NCI-H510A (cell line): Measurements from ENCODE around the gene FEM1A.
"Not testable (repeated sequence)": the region's sequence is repeated elsewhere in the genome, so short reads cannot be mapped to it uniquely, and the experiment has no call there.

Source experiments
- DNase-seq: peaks from one replicate; lab custom pipeline; 2025; lab: John Stamatoyannopoulos, UW

FEM1A gene

GRCh38 chr19:4814625-4815425 lies 23.3 kb downstream of the FEM1A start:
- DNase-seq, result no peak

- peak; percentile 96 for DNase-seq
Observed at GRCh38 chr19:4815426-4816201, 24.1 kb downstream of the FEM1A start.

GRCh38 chr19:4816202-4816949 lies 24.8 kb downstream of the FEM1A start:
- DNase-seq, result no peak

DNA sequence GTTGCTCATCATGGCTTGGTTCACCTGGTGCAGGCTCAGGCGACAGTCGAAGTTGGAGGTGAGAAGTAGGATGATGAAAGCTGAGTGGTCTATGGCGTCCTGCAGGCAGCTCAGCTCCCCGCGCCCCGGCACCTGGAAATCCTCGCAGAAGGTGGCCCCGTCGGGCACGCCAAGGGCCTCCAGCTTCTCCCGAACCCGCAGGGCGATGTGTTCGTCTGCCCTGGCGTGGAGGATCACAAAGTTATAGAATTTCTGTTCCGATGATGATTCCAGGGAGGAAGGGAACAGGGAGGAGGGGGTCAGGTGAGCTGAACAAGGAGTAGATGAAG lies 25.4 kb downstream of the FEM1A start:
- DNase-seq, result no peak

GRCh38 chr19:4817467-4818277 lies 26.1 kb downstream of the FEM1A start:
- no peak for DNase-seq

DNA sequence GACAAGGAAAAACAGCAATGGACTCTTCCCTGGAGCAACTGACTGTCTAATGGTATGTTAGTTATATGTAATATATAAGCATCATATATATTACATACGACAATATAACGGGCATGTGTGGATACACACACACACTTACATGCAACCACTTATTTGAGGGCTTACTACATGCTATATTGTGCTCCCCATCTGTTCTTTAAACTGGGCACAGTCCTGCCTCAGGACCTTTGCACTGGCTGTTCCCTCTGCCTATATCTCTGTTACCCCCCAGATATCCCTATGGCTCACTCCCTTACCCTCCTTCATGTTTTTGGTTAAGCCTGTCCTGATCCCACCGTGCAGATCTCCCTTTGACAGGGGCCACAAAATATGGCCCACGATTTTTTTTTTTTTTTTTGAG lies 29.7 kb downstream of the FEM1A start:
- no peak for DNase-seq

DNA sequence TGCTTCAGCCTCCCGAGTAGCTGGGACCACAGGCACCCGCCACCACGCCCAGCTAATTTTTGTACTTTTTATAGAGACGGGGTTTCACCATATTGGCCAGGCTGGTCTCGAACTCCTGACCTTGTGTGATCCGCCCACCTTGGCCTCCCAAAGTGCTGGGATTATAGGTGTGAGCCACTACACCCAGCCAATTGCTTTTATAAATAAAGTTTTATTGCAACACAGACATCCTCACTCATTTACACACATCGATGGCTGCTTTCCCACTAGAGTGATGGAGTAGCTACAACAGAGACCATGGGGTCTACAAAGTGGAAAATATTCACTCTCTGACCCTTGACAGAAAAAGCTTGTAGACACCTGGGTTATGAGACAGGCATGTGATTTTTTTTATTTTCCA lies 30.8 kb downstream of the FEM1A start:
- not testable (repeated sequence) for DNase-seq

- no peak for DNase-seq
Observed at GRCh38 chr19:4823577-4823976, 32.0 kb downstream of the FEM1A start.

DNA sequence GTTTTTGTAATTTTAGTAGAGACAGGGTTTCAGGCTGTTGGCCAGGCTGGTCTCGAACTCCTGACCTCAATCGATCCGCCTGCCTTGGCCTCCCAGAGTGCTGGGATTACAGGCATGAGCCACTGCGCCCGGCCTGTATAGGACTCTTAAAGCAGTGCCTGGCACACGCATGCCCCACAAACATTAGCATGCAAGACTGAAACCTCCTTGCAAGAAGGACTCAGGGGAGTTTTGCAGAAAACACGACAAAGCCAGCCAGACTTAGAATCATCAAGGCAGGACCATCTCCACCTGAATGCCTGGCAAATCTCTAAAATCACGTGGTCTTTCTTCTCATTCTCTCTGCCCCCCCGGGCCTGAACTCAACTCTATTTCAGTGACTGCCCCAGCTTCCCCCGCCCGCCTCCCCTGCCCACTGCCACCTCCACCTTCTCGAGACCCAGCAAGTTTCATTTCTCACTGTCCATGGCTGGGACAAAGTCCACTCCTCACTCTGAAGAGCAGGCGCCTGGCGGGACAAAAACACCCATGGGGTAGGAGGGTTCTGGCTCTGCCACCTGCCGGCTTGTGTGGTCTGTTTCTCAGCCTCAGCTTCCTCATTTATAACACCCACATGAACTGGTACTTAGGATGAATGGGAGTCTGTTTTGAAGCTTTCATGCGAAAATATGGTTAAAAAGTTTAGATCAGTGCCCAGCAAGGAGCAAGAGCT lies 37.6 kb downstream of the FEM1A start:
- DNase-seq, result no peak

DNA sequence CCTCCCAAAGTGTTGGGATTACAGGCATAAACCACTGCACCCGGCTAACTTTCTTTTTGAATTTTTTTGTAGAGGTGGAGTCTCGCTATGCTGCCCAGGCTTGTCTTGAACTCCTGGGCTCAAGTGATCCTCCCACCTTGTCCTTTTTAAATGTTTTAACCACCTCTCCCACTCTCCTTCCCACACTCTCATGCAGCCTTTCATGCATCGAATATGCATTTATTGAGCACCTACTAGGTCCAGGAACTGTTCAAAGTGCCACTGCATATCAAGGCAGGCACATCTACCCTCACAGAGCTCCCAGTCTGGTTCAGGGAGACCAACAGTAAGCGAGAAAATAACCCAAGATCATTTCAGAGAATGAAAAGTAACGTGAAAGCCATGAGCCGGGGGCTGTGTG lies 38.8 kb downstream of the FEM1A start:
- DNase-seq, result no peak

- DNase-seq, result no peak
Observed at GRCh38 chr19:4830768-4831265, 39.3 kb downstream of the FEM1A start.

DNA sequence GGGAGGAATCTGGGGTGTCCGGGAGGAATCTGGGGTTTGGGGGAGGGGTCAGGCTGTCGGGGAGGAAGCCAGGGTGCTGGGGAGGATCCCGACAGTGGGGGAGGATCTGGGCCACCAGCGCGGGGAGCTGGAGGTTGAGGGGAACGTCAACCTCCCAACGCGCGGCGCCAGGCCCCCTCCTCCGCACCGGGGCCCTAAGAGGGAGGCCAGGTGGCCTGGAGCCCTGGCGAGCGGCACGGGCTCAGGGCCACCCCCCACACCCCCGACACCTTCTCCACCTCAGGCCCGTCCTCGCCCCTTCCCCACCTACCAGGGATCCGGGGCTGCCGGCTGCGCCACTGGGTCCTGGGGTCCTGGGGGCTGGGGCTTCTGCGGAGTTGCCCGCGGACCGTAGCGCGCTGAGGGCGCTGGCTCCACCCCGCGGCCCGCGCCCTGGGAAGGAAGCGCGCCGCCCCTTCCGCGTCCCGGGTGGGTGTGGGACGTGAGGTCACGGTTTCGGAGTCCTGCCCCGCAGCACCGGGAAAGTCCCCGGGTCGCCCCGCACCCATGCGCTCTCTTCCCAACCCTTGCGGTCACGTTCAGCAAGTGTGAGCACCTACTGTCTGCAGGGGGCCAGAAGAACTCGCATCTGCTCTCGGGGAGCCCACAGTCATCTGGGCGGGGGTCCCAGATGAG lies 39.9 kb downstream of the FEM1A start, which contains the start of gene TICAM1:
Gene TICAM1 (minus strand): TSS at position 409 of the 675 bp plus-strand sequence. CDS start 13,335 bp downstream, outside the sequence.
- DNase-seq, result no peak

GRCh38 chr19:4831979-4832340 lies 40.4 kb downstream of the FEM1A start:
- not testable (repeated sequence) for DNase-seq

DNA sequence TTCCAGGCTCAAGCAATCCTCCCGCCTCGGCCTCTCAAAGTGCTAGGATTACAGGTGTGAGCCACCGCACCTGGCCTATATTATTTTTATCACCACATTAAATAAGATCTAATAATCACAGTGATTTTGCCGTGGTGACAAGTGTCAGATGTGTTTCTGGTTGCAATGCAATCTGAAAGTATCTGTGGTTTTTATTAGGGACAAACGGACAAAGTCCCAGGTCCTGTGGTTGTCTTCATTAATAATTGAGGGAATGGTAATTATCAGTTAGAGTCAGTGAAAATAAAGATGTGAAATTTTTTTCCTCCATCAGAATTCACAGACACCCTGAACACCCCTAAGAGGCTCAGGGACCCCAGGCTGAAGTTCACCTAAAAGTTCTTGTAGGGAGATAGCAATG lies 41.2 kb downstream of the FEM1A start:
- DNase-seq, result no peak

DNA sequence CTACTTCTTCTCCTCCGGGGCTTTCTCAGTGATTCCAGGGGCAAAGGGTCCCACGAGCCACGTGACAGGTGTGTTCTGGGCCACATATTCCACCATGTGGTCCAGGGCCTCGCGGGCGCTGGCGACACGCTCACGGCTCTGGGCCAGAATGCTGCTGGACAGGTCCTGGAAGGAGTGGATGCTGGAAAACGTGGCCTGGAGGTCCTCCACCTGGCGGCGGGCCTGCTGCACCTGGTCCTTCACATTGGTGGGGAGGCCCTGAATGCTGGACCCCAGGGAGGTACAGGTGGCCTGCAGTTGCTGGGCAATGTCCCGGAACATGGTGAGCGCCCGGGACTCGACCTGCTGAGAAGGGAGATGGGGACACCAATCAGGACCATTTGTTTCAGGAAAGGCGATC lies 47.7 kb downstream of the FEM1A start:
- no peak for DNase-seq

DNA sequence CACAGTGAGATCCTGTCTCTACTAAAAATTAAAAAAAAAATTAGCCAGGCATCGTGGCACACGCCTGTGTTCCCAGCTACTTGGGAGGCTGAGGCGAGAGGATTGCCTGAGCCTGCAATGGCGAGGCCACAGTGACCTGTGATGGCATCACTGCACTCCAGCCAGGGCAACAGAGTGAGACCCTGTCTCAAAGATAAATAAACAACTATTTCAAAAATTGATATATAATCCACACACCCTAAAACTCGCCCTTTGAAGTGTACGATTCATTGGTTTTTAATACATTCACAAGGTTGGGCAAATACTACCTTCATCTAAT lies 52.1 kb downstream of the FEM1A start:
- DNase-seq, result no peak

DNA sequence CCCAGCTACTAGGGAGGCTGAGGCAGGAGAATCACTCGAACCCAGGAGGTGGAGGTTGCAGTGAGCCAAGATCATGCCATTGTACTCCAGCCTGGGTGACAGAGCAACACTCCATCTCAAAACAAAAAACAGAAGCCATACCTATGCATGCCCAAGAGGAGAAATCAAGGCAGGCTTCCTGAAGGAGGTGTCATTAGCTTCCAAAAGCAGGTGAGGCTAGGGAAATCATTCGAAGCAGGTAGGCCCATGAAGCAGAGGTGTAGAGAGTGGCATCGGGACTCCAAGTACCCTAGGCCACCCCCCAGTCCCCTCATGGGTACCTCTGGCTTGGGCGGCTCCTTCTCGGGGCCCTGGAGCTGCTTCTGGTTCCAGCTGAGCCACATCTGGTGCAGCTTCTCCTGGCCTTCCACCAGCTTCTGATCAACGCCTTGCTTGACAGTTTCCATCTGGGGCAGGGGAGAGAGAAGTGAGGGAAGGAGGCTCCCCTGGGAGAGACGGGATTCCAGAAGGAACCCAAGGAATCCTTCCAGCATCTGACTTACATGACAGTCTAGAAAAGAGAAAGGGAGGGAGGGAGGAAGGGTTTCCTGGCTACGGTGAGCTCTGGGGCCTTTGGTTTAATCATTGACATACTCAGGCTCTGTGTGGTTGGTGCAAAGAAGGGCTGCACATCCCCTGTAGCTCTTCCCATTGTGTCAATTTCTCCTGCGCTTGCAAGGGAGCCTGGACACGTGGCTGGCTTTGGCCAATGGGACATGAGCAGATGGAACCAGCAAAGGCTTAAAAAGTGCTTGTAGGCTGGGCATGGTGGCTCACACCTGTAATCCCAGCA lies 53.0 kb downstream of the FEM1A start:
- DNase-seq, result no peak

DNA sequence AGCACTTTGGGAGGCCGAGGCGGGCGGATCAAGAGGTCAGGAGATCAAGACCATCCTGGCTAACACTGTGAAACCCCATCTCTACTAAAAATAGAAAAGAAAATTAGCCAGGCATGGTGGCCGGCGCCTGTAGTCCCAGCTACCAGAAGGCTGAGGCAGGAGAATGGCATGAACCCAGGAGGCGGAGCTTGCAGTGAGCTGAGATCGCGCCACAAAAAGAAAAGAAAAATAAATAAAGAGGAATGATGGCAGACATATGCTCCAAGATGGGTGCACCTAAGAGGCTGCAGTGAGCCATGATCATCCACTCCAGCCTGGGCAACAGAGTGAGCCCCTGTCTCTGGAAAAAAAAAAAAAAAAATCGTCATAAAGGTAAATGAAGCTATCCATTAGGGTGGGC lies 54.4 kb downstream of the FEM1A start:
- not testable (repeated sequence) for DNase-seq

DNA sequence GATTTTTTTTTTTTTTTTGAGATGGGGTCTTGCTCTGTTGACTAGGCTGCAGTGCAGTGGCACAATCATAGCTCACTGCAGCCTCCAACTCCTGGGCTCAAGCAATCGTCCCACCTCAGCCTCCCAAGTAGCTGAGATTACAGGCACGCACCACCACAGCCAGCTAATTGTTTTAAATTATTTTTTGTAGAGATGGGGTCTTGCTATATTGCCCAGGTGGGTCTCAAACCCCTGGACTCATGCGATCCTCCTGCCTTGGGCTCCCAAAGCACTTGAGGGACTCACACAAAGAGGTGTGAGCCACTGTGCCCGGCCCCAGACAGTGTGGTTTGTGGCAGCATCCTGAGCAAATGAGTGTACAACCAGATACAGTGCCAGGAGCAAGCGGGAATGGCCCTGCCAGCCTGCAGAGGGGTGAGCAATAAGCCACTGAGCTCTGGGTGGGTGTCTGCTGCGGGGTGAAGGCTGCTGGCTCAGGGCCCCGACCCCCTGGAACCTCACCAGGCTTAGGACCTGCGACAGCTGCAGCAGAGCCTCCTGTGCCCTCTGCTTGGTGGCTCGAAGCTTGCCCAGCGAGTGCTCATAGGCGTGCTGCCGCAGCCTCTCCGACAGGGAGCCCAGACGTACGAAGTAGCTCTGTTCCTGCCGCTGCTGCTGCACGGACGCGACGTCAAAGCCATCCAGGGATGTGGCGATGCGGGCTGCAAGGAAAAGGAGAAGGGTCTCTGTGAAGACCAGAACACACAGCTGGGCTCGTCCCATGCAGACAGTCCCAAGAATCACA lies 55.8 kb downstream of the FEM1A start:
- DNase-seq, result no peak
